NOMO-1 treated with dmso at 0.1 percent for 144 hours (cell line): Measurements from ENCODE around the gene JPH4.
A peak's percentile ranks its signal among the peaks of the same experiment; 100 is the strongest.

Source experiments
- DNase-seq: peaks from one replicate; lab custom pipeline; 2025; ENCODE audit not compliant: unreplicated experiment; lab: John Stamatoyannopoulos, UW

The JPH4 gene

GRCh38 chr14:23531391-23531790, 47.2 kb downstream of the JPH4 start:
- no peak for DNase-seq

GRCh38 chr14:23530375-23531055, 48.1 kb downstream of the JPH4 start:
- no peak for DNase-seq

GRCh38 chr14:23529016-23529415, 49.6 kb downstream of the JPH4 start:
- no peak for DNase-seq

GRCh38 chr14:23528555-23528954, 50.0 kb downstream of the JPH4 start:
- DNase-seq, result no peak

GRCh38 chr14:23525611-23526010, 53.0 kb downstream of the JPH4 start:
- DNase-seq, result no peak

GRCh38 chr14:23524954-23525353, 53.6 kb downstream of the JPH4 start:
- DNase-seq, result no peak

- DNase-seq, result no peak
These were observed 55.2 kb downstream of the JPH4 start for GRCh38 chr14:23523229-23524016.

- no peak for DNase-seq
These were observed 55.9 kb downstream of the JPH4 start for GRCh38 chr14:23522643-23523198.

GRCh38 chr14:23521785-23522640, 56.6 kb downstream of the JPH4 start:
- peak; percentile 28 for DNase-seq

GRCh38 chr14:23520899-23521533, 57.6 kb downstream of the JPH4 start:
- DNase-seq, result no peak

- DNase-seq, result no peak
These were observed 59.9 kb downstream of the JPH4 start for GRCh38 chr14:23518709-23519108.
